ENCODE results near the gene GLT8D2. TPM values are rescaled to one million over a fixed set of nuclear protein-coding genes. Genes with fewer than 3 reads are reported as not detected.

GLT8D2 gene
- total RNA-seq, 2 experiments from 2014 or later = not detected

- ChIA-PET POLR2A (no interaction called here), CTCF (interaction anchor here (1.1 kb wide), 1 partner anchor 33 kb away, joined by 3 read pairs; no protein-coding TSS in a partner anchor)
- no peaks in the 10 kb centered on the region for H3K36me3 ChIP-seq (ENCODE audit: insufficient read depth, low read length)
- no peak overlapping the region for H3K4me3 ChIP-seq (ENCODE audit: low read length)
- Mint-ChIP-seq H3K36me3 (ENCODE audit: low read depth) (no peaks in the 10 kb centered on the region), H3K4me3 (no peak overlapping the region), H3K9me3 (no peaks in the 10 kb centered on the region), H3K27me3 (peaks cover 52% of the 10 kb centered on the region), H3K4me1 (ENCODE audit: low read depth) (no peaks in the 10 kb centered on the region), H3K27ac (no peak overlapping the region)
- H3K27ac ChIP-seq (ENCODE audit: low read depth in 1 of 2, low read length in 2 of 2) = no peak overlapping the region
- no peak for TF ChIP-seq CTCF (IDR thresholded peaks at IDR 0.05)
- no peaks in the 10 kb centered on the region for H3K9me3 ChIP-seq (ENCODE audit: control insufficient read depth in 1 of 2, insufficient read depth in 1 of 2, low read length in 2 of 2)
- H3K27me3 ChIP-seq (ENCODE audit: control insufficient read depth in 1 of 2, insufficient read depth in 2 of 2, low read length in 2 of 2) = peaks cover 12 to 17% of the 10 kb centered on the region in 2 experiments
- ATAC-seq (ENCODE audit: poor library complexity) (no peak), DNase-seq (no peak)
- H3K4me1 ChIP-seq (ENCODE audit: insufficient read depth, low read length) = no peaks in the 10 kb centered on the region
- intact Hi-C loops (cut with DNase I, micrococcal nuclease) = no loop called here
Observed at GRCh38 chr12:104000807-104001434, 49.1 kb downstream of the GLT8D2 start.

GRCh38 chr12:103998976-103999375 is 51.0 kb downstream of the GLT8D2 start:
- ChIA-PET CTCF (no interaction called here), POLR2A (no interaction called here)
- Histone ChIP-seq H3K27me3 (ENCODE audit: control insufficient read depth in 1 of 2, insufficient read depth in 2 of 2, low read length in 2 of 2) (peaks cover 12 to 17% of the 10 kb centered on the region in 2 experiments), H3K9me3 (ENCODE audit: control insufficient read depth in 1 of 2, insufficient read depth in 1 of 2, low read length in 2 of 2) (no peaks in the 10 kb centered on the region), H3K4me3 (ENCODE audit: low read length) (no peak overlapping the region), H3K27ac (ENCODE audit: low read depth in 1 of 2, low read length in 2 of 2) (no peak overlapping the region), H3K4me1 (ENCODE audit: insufficient read depth, low read length) (no peaks in the 10 kb centered on the region), H3K36me3 (ENCODE audit: insufficient read depth, low read length) (no peaks in the 10 kb centered on the region)
- DNase-seq (no peak), ATAC-seq (ENCODE audit: poor library complexity) (no peak)
- no peak for TF ChIP-seq CTCF (IDR thresholded peaks at IDR 0.05)
- no peak overlapping the region for H3K27ac Mint-ChIP-seq
- H3K36me3 Mint-ChIP-seq (ENCODE audit: low read depth) = no peaks in the 10 kb centered on the region
- H3K4me1 Mint-ChIP-seq (ENCODE audit: low read depth) = no peaks in the 10 kb centered on the region
- H3K9me3 Mint-ChIP-seq = no peaks in the 10 kb centered on the region
- intact Hi-C loops (cut with DNase I, micrococcal nuclease) = no loop called here
- H3K4me3 Mint-ChIP-seq = no peak overlapping the region
- peaks cover 44% of the 10 kb centered on the region for H3K27me3 Mint-ChIP-seq

GRCh38 chr12:103997286-103997900 is 52.6 kb downstream of the GLT8D2 start:
- ChIA-PET POLR2A (no interaction called here), CTCF (interaction anchor here (1.3 kb wide), 1 partner anchor 10 kb away, joined by 5 read pairs; no protein-coding TSS in a partner anchor)
- Mint-ChIP-seq H3K4me3 (no peak overlapping the region), H3K27ac (no peak overlapping the region), H3K4me1 (ENCODE audit: low read depth) (no peaks in the 10 kb centered on the region), H3K36me3 (ENCODE audit: low read depth) (no peaks in the 10 kb centered on the region), H3K9me3 (no peaks in the 10 kb centered on the region), H3K27me3 (peaks cover 29% of the 10 kb centered on the region)
- TF ChIP-seq CTCF (IDR thresholded peaks at IDR 0.05) = no peak
- Histone ChIP-seq H3K27me3 (ENCODE audit: control insufficient read depth in 1 of 2, insufficient read depth in 2 of 2, low read length in 2 of 2) (peaks cover 6 to 8% of the 10 kb centered on the region in 2 experiments), H3K9me3 (ENCODE audit: control insufficient read depth in 1 of 2, insufficient read depth in 1 of 2, low read length in 2 of 2) (no peaks in the 10 kb centered on the region), H3K4me3 (ENCODE audit: low read length) (no peak overlapping the region), H3K27ac (ENCODE audit: low read depth in 1 of 2, low read length in 2 of 2) (no peak overlapping the region), H3K36me3 (ENCODE audit: insufficient read depth, low read length) (no peaks in the 10 kb centered on the region), H3K4me1 (ENCODE audit: insufficient read depth, low read length) (no peaks in the 10 kb centered on the region)
- intact Hi-C loops (cut with DNase I, micrococcal nuclease) = no loop called here
- DNase-seq = no peak
- no peak for ATAC-seq (ENCODE audit: poor library complexity)

All from CD4-positive, alpha-beta T cell (primary cell).